Transverse colon (tissue), 4 donors: ENCODE data around the gene FGR. TPM values are rescaled to one million over a fixed set of nuclear protein-coding genes. Genes with fewer than 3 reads are reported as not detected.

Source experiments
- DNase-seq: peaks from one replicate; pipeline ENCODE4 v3.0.0-alpha.2; 2019
- H3K27ac ChIP-seq, 4 donors: fragments of 200-600 bp; sonication (generic); 2 replicates each; pipeline ENCODE4 v1.5.1; 2016 to 2018; ENCODE audit warnings: inconsistent platforms in 4 of 4
- H3K27me3 ChIP-seq: fragments of 200-600 bp; sonication (generic); 2 replicates; pipeline ENCODE4 v1.5.1; 2017; ENCODE audit warnings: inconsistent platforms
- H3K36me3 ChIP-seq, 4 donors: fragments of 200-600 bp; sonication (generic); 2 replicates each; pipeline ENCODE4 v1.5.1; 2017 to 2019; ENCODE audit warnings: inconsistent platforms in 4 of 4
- H3K4me1 ChIP-seq, 4 donors: fragments of 200-600 bp; sonication (generic); 2 replicates each; pipeline ENCODE4 v1.5.1; 2017 to 2020; ENCODE audit warnings: inconsistent platforms in 4 of 4
- H3K4me3 ChIP-seq, 4 donors: fragments of 200-600 bp; sonication (generic); 1 replicate in 1 of 4; 2 replicates in 3 of 4; pipeline versions ENCODE4 v1.5.1 to v1.6.1; 2017 to 2019; ENCODE audit warnings: inconsistent platforms in 4 of 4
- H3K9me3 ChIP-seq, 2 donors: fragments of 200-600 bp; sonication (generic); 2 replicates each; pipeline ENCODE4 v1.5.1; 2017 to 2019; ENCODE audit warnings: inconsistent platforms in 2 of 2
- EP300 ChIP-seq: sonication (generic); formaldehyde crosslinking; IDR thresholded peaks from one replicate; pipeline ENCODE4 v1.6.1; 2017; ENCODE audit warnings: antibody characterized with exemption, low read depth
- POLR2A ChIP-seq: fragments of 450-650 bp; IDR thresholded peaks from one replicate; pipeline ENCODE4 v1.6.1; 2016; ENCODE audit warnings: antibody characterized with exemption, mild to moderate bottlenecking, moderate library complexity
- POLR2AphosphoS5 ChIP-seq, 3 donors: sonication (generic); formaldehyde crosslinking; IDR thresholded peaks; one replicate each; pipeline ENCODE4 v1.6.1; 2016; ENCODE audit warnings: antibody characterized with exemption in 3 of 3
- WGBS, 2 donors: methylation state at CpG; one replicate each; pipeline ENCODE4 v1.1.5; 2018; ENCODE audit warnings: low coverage in 1 of 2; 5-methylcytosine and 5-hydroxymethylcytosine counted together
- in situ Hi-C, 4 donors: fragments of 200-750 bp; cut with MboI; loops; one replicate each; pipeline versions ENCODE4 v1.15.0 to v1.15.1; 2017; ENCODE audit warnings: low sequenced_read_pairs in 3 of 4, low pct_ligation_motif_present in 1 of 4, low pct_unique_long_range_greater_than_20kb in 1 of 4
- intact Hi-C: fragments of 100-400 bp; cut with DNase I; formaldehyde crosslinking; loops from one replicate; pipeline ENCODE4 v1.15.1; 2023; ENCODE audit warnings: low total_unique reads
- total RNA-seq, 4 donors: library from RNA; depleted of rRNA; stranded (reverse); fragments of >200 nt; gene quantifications; one replicate each; pipeline ENCODE4 v1.1.0, GENCODE V29; 2016
- TF ChIP-seq, protein P1 (sequence below), 5 experiments: fragments of 200-600 bp in 3 of 5; fragments of 450-650 bp in 2 of 5; sonication (generic) in 3 of 5; IDR thresholded peaks; 1 replicate in 2 of 5; 2 replicates in 3 of 5; pipeline ENCODE4 v1.5.1; 2016 to 2017; ENCODE audit warnings: antibody characterized with exemption in 5 of 5, inconsistent platforms in 3 of 5, mild to moderate bottlenecking in 2 of 5, moderate library complexity in 1 of 5

Gene FGR
- total RNA-seq, 4 donors from 2014 or later, result 2.2 to 8.8 (median 5.8) TPM

DNA sequence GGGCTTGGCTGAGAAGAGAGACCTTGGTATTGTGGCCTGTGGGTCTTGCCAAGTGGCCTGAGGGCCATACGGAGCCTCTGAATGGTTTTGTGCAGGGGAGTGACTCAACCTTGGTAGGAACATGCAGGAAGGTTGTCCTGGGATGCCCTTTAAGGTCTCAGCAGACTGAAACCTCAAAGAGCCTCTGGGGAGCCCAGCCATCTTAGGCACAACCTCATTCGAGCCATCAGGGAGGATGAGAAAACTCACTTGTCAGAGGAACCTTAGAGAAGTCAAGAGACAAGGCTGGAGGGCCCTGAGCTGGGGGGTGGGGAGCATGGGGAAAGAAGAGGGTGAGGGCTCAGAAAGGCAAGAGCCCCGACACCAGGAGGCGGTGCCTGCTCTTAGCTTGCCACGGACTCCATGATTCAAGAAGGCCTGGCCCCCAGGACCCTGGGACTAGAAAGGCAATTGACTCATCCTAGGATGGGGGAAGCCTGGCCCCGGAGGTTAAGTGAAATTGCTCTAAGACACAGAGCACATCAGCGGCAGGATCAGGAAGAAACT is 24.0 kb upstream of the FGR start:
- DNase-seq, result peak; percentile 22
- Histone ChIP-seq H3K9me3 (no peaks in the 10 kb centered on the region), H3K4me3 (peak overlapping the region in 1 of 4 donors; percentile 74), H3K27me3 (no peaks in the 10 kb centered on the region), H3K36me3 (no peaks in the 10 kb centered on the region), H3K4me1 (peaks cover 2 to 27% (median 14%) of the 10 kb centered on the region in 4 donors), H3K27ac (peak overlapping the region; percentile 90 to 92 (median 91))
- 59% methylated on average over 7 of the region's 7 CpGs; no CpG with 5 or more reads in 1 of the 2 donors for WGBS, 2 donors
- TF ChIP-seq POLR2A, result no peak
- TF ChIP-seq, protein P1, sequence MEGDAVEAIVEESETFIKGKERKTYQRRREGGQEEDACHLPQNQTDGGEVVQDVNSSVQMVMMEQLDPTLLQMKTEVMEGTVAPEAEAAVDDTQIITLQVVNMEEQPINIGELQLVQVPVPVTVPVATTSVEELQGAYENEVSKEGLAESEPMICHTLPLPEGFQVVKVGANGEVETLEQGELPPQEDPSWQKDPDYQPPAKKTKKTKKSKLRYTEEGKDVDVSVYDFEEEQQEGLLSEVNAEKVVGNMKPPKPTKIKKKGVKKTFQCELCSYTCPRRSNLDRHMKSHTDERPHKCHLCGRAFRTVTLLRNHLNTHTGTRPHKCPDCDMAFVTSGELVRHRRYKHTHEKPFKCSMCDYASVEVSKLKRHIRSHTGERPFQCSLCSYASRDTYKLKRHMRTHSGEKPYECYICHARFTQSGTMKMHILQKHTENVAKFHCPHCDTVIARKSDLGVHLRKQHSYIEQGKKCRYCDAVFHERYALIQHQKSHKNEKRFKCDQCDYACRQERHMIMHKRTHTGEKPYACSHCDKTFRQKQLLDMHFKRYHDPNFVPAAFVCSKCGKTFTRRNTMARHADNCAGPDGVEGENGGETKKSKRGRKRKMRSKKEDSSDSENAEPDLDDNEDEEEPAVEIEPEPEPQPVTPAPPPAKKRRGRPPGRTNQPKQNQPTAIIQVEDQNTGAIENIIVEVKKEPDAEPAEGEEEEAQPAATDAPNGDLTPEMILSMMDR (IDR thresholded peaks at IDR 0.05), result no peak
- no peak for TF ChIP-seq EP300
- in situ Hi-C loops, result no loop called here
- intact Hi-C loops, result no loop called here

DNA sequence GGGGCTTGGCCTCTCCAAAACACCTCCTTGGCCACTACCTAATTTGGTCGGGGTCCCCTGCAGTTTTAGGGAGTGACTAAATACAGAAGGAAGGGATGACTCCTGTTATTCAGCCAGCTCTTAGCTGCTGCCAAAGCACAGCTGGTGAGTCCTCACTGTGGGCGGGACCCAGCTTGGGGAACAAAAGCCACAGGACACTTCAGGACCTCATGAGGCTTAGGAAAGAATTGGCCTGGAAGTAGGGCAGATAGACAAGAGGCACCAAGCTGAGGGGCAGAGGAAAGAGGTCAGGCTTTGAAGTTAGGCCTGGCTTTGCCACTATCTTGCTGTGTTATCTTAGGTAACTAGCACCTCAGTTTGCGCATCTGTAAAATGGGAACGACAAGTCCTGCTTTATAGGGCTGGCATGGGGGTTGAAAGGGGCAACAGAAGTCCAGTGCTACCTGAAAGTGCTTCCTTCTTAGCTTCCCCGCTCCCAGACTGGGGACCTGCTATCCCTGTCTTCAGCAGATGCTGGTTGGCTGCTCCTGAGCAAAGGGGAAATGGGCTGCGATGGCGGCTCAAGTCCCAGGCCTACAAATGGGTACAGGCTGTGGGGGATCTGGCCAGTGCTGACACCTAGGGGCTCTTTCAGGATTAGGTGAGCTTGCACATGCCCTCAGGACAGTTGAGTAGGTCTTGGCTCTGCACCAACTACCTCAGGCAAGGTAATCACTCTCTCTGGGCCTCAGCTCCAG is 21.3 kb upstream of the FGR start:
- Histone ChIP-seq H3K4me3 (no peak overlapping the region), H3K27me3 (no peaks in the 10 kb centered on the region), H3K36me3 (no peaks in the 10 kb centered on the region), H3K9me3 (no peaks in the 10 kb centered on the region), H3K4me1 (peaks cover 2 to 22% (median 9%) of the 10 kb centered on the region in 4 donors), H3K27ac (peak overlapping the region in 2 of 4 donors; percentile 8 to 49)
- 85% methylated on average over 7 of the region's 7 CpGs; no CpG with 5 or more reads in 1 of the 2 donors for WGBS, 2 donors
- intact Hi-C loops (no loop called here), in situ Hi-C loops (no loop called here)
- TF ChIP-seq POLR2AphosphoS5 (IDR thresholded peaks at IDR 0.05), result no peak
- no peak for TF ChIP-seq POLR2A
- TF ChIP-seq EP300, result no peak
- TF ChIP-seq, protein P1 (IDR thresholded peaks at IDR 0.05), result no peak
- DNase-seq, result peak; percentile 49

DNA sequence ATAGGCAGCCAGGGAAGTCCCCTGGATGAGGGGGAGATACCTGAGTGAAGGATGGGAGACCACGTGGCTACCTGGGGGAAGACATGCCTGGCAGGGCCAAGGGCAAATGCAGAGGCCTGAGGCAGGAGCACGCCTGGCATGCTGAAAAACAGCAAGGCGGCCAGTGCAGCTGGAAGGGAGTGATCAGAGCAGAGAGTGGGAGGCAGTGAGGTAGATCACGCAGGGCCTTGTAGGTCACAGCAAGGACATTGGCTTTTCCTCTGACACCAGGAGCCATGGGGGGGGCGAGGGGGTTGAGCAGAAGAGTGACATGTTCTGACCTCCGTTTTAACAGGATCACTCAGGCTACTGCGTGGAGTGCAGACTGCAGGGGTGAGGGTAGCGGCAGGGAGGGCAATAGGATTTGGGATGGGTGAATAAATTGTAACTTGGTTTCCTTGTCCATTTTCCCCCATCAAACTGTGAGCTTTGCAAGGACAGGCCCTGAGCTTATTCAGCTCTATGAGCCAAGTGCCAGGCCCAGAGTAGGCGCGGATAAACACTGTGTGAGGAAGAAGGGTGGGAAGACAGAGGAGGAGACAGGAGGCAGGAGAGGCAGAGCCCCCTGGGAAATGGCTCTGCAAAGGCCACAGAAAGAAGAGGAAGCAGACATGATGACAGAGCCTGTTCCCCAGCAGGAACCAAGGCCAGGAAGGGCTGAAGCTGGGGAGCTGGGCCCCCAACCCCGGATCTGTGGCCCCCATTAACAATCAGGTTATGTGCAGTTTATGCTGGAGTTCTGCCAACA is 20.4 kb upstream of the FGR start:
- Histone ChIP-seq H3K27ac (peak overlapping the region in 3 of 4 donors; percentile 3 to 49 (median 8)), H3K36me3 (no peaks in the 10 kb centered on the region), H3K9me3 (no peaks in the 10 kb centered on the region), H3K4me1 (peaks cover under 1 to 19% (median 12%) of the 10 kb centered on the region in 4 donors), H3K27me3 (no peaks in the 10 kb centered on the region), H3K4me3 (no peak overlapping the region)
- intact Hi-C loops, result no loop called here
- in situ Hi-C loops, result no loop called here
- no peak for DNase-seq
- WGBS, 2 donors, result 75 to 91% methylated on average over 6 to 11 of the region's 11 CpGs
- TF ChIP-seq POLR2AphosphoS5 (IDR thresholded peaks at IDR 0.05) (no peak), POLR2A (no peak), EP300 (no peak)
- TF ChIP-seq, protein P1 (IDR thresholded peaks at IDR 0.05), result no peak
